ENCODE measurements around the gene VRTN.

VRTN gene

GRCh38 chr14:74395094-74395493, 46.8 kb downstream of the VRTN start:
- no peak for DNase-seq (ENCODE audit: low read depth)

DNA sequence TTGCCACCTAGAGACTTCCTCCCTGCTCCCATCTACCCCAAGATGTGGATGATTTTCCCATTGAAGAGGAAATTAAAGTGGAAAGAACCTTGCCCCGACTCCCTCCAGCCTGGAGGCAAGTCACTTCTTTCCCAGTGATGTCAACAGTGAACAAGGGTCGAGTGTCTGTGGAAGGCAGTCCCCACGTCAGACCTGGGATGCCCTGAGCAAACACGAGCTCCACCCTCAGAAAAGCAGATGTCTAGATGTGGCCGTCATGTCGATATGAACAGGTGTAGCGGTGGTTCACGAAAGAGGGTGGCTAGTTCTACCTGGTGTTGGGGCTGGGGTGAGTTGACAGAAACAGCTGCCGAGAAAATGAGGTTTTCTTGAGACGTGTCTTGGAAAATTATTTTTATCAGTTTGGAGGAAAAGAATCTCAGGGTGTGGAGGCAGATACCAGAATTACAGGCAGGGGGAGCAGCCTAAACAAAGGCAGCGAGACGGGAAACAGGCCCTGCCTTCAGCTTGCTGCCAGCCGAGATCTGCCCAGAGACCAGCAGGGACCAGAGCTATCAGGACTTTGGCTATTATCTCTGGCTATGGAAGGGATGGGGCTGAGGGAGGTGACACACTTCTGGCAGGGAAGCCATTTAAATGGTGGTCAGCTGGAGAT, 51.9 kb downstream of the VRTN start:
- peak; percentile 43 for DNase-seq (ENCODE audit: low read depth)

DNA sequence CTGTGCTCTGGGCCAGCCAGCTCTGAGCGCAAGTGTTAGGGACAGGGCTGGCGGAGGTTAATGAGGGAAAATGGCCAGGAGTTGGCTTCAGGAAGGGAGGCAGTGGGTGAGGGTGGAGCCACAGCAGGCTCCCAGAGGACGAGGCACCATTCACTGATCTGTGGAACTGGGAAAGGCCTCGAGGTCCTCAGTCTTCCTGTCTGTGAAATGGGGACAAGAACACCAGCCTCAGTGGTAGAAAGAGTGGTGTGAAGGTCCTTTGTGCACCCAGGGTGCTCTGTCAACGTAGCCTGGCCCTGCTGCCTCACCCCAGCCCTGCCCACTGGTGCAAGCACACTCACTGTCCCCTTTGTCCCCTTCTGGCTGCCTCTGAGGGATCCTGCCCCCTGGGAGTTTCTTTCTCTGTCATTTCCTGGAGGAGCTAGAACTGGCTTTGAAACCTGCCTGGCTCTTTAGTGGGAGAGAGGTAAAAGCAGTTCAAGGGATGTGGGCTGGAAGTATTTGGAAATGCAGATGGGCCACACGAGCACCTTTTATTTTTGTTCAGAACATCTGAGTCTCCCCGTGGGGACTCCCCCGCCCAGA, 52.7 kb downstream of the VRTN start:
- no peak for DNase-seq (ENCODE audit: low read depth)

- DNase-seq (ENCODE audit: low read depth), result peak; percentile 20
Measured at GRCh38 chr14:74401504-74402241, 53.4 kb downstream of the VRTN start.

DNA sequence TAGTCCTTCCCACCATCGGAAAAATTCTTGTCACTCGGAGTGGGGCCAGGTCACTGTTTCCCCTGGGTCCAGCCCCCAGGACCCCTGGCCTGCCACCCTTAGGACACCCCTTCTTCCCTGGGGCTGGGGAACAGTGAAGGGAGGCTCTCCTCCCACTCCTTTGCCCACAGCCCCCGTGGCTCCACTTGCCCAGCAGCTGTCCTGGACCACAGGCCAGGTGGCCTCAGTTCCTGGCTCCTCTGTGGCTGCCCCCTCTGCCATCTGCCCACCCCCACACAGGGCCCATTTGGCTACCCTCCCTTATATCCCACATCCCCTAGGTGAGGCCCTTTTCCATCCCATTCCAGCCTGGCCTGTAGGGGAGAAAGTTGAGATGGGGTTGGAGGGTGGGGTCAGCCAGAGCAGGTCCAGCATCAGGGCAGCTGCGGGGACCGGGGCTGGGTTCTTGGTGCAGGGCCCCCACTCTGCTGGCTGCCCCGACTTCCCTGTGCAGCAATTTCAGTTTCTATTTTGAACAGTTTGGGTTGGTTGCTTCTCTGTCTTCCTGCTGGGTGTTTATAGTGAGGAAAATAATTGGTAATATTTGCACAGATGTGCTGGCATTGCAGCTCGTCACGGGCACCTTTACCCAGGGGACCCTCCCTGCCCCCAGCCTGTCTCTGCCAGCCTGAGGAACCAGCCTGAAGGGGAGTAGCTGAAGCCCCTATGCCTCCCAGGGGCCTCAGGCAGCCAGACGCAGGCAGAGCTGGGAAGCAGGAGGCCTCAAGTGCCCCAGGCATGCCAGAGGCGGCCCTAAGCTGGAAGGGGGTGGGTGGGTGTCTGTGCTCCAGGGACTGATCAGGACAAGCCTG, 54.4 kb downstream of the VRTN start:
- DNase-seq (ENCODE audit: low read depth), result no peak

DNA sequence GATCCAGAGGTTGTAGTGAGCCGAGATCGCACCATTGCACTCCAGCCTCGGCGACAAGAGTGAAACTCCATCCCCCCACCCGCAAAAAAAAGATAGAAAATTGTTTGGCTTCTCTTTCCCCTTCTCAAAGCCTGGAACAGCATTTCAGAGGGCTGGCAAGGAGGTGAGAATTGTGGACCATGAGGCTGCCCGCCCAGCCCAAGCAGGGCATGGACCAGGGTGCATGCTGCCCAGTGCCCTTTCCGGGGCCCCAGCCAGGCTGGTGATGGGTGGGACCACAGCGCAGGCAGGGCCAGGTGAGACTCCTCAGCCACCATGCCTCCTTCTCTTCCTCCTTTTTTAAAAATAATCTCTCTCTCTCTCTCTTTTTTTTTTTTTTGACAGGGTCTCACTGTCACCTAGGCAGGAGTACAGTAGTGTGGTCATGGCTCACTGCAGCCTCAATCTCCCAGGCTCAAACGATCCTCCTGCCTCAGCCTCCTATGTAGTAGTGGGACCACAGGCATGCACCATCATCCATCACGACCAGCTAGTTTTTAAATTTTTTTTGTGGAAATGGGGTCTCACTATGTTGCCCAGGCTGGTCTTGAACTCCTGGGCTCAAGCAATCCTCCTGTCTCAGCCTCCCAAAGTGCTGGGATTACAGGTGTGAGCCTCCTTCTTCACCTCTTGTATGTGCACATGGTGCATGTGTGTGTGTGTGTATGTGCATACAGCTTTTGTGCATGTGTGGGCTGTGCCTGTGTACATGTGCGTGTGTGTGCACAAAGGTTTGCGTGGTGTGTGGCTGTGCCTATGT, 55.5 kb downstream of the VRTN start:
- no peak for DNase-seq (ENCODE audit: low read depth)

- DNase-seq (ENCODE audit: low read depth), result no peak
Measured at GRCh38 chr14:74404435-74404834, 56.2 kb downstream of the VRTN start.

DNA sequence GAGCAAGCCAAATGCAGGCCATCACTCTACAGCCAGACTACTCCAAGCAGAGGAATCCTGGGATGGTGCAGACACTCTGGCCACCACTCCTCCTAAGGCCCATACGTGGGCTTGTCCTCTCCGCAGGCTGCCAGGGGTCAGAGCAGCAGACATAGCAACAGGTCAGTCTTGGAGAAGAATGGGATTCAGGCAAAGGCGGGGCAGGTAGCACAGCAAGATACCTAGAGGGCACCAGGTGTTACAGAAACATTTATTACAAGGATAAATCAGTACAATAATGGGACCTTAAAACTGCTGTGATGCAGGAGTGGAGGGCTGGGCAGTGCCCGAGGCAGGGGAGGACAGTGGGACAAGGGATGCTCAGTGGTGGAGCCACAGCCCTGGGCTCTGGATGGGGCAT, 57.4 kb downstream of the VRTN start:
- no peak for DNase-seq (ENCODE audit: low read depth)

GRCh38 chr14:74407021-74407800, 58.9 kb downstream of the VRTN start:
- no peak for DNase-seq (ENCODE audit: low read depth)

- no peak for DNase-seq (ENCODE audit: low read depth)
Measured at GRCh38 chr14:74407801-74408154, 59.5 kb downstream of the VRTN start.

DNA sequence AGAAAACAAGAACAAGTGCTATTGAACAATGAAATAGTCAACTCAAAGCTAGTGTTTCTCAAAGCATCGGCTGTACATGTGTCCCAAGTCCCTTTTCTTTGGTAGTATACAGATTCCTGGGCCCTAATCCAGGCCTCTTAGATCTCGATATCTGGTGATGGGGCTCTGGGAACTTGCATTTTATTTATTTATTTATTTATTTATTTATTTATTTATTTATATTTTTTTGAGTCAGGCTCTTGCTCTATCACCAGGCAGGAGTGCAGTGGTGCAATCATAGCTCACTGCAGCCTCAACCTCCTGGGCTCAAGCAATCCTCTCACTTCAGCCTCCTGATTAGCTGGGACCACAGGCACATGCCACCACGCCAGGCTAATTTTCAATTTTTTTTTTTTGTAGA, 60.6 kb downstream of the VRTN start:
- DNase-seq (ENCODE audit: low read depth), result no peak

- DNase-seq (ENCODE audit: low read depth), result no peak
Measured at GRCh38 chr14:74409441-74409840, 61.2 kb downstream of the VRTN start.
